GM18498 (cell line): Measurements from ENCODE around the gene UPF1.
"Not testable (repeated sequence)": the region's sequence is repeated elsewhere in the genome, so short reads cannot be mapped to it uniquely, and the experiment has no call there.

ENCODE experiments used
- ATAC-seq: cut with Tn5 transposase; IDR thresholded peaks from one replicate; pipeline ENCODE4 v1.9.1; 2021; ENCODE audit warnings: mild to moderate bottlenecking, moderate library complexity; ENCODE audit not compliant: unreplicated experiment

The UPF1 gene

DNA sequence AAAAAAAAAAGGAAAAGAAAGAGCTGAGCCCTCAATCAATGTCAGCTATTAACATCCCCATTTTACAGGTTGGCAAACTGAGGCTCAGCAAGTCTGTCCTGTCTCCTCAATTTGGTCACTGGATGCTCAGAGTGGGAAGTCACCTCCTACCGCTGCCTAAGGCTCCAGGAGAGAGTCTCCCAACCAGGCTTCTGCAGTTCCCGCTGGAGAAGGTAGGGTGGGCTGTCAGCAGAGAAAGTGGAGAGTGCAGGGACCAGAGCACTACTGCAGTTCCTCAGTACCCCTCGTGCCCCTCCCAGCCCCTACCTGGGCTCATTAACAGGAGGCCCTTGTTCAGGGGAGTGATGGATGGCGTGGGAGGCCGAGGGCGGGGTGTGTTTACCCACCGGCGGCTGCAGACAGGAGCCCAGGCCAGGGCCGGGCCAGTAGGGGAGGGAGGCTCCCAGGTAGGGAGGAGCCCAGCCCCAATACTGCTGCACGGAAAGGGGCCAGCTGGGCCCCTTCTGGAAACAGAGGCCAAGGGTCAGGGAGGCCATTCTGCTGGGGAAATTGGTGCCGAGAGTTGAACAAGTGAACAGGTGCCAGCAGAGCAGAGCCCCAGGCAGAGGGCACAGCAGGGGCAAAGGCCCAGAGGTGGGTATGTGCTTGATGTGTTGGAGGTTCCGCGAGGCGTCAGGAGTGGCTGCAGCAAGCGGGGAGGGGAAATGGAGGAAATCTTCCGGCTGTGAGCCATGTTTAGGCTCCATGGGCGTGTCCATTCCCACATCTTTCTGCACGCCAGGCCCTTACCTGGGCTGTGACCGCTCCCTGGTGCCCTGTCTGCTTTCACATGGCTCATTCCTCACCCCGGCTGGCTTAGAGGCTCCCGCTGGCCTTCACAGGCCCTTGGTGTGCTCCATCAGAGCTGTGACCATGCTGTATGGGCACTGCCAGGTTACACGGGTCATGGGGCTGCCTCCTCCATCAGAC is 33.1 kb upstream of the UPF1 start:
- no peak for ATAC-seq

DNA sequence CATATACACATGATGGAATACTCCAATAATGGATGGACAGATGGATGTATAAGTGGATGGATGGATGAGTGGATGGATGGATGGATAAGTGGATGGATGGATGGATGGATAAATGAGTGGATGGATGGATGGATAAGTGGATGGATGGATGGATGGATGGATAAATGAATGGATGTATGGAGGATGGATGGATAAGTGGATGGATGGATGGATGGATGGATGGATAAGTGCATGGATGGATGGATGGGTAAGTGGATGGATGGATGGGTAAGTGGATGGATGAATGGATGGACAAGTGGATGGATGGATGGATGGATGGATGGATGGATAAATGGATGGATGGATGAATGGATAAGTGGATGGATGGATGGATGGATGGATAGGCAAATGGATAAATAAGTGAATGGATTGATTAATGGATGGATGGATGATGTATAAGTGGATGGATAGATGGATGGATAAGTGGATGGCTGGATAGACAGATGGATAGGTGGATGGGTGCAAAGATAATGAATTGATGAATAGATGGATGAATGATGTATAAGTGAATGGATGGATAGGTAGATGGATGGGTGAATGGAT is 32.3 kb upstream of the UPF1 start:
- no peak for ATAC-seq

DNA sequence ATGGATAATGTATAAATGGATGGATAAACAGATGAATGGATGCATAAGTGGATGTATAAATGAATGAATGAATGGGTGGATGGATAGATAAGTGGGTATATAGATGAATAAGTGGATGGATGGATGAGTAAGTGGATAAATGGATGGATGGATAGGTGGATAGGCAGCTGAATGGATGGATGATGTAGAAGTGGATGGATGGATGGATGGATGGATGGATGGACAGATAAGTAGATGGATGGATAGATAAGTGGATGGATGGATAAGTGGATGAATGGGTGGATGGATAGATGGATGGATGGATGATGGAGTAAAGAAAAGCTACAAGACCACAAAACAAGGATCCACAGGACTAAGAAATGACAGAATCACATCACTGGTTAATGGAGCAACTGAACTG is 31.7 kb upstream of the UPF1 start:
- no peak for ATAC-seq

DNA sequence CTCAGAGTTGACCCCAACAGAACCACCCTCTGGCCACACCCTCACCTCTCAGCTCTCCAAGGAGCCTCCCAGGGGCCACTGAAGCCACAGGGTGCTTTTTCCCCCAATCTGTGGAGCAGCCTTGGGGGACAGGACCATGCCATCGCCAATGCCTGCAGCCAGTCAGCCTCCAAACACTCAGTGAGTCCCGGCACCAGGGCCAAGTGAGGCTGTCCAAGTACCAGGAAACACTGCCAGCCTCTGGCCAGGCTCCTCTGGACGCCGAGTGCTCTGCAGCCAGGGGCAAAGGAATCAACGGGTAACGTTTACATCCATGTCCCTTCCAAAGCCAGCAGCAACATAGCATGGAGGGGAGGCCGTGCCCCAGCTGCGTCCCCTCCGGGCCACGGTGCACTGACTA is 31.1 kb upstream of the UPF1 start:
- no peak for ATAC-seq

DNA sequence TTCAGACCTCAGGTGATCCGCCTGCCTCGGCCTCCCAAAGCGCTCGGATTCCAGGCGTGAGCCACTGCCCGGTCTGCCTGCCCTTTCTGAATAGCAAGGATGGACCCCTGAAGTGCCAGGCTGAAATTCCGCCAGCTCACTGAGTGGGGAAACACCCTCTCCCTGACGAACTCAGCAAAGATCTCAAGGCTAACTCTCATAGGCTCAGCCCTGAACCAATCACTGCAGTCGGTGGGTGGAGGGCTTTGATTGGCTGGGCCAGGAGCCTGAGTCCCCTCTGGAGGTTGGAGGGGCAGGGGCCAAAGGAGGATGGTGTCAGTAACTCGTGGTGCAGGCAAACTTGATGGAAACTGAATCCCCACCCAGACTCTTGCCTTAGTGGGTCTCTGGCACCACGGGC is 29.4 kb upstream of the UPF1 start:
- ATAC-seq, result no peak

DNA sequence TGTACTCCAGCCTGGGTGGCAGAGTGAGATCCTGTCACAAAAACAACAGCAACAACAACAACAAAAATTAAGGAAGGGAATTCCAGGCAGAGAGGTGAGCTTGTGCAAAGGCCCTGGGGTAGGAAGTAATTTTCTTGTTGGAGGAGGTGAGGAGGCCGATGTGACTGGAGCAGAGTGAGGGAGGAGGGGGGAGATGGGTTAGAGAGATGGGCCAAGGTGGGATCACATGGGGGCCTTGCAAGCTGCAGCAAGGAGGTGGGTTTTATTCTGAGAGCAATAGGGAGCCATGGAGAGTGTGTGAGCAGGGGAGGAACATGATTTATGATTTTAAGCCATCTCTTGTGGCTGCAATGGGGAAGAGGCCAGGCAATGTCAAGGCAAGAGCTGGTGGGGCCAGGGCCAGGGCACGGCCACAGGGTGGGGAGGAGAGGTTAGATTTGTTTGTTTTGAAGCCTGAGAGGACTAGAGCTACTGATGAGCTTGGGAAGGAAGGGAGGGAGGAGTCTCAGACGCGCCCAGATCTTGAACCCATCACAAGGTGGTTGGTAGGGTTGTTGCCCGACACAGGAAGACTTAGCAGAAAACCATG is 28.1 kb upstream of the UPF1 start:
- ATAC-seq, result no peak

DNA sequence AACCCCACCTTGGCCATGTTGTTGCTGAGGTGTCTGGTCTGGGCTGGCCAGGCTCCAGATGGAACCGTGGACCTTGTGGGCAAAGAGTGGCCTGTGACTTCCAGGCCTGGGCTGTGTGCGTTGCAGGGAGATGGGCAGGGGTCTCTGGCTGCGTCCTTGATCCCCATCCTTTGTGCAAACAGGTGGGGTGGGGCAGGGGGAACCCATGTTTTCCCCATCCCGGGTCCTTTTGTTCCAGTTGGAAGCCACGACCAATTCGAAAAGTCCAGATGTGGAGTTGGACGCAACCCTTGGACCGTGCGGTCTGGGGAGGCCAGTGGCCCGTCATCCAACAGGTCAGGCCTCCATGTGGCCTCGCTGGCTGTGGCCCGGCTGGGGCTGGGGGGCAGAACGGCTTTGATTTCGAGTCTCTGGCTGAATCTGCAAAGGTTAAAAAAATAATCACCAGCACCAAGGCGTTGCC is 27.6 kb upstream of the UPF1 start:
- ATAC-seq, result no peak

DNA sequence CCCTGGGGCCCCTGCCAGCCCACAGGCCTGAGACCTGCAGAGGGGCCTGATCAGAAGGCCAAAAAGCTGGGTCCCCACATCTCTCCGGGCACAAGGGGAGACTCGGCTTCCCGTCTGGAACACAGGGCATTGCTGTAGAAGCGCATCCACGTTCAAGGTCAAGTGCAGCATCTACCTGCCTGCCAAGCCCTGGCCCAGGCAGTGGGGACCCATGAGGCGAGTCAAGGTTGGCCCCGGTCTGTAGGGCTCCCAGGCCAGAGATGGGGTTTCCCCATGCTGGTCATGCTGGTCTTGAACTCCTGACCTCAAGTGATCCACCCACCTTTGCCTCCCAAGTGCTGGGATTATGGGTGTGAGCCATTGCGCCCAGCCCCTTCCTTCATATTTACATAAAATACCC is 27.1 kb upstream of the UPF1 start:
- no peak for ATAC-seq

DNA sequence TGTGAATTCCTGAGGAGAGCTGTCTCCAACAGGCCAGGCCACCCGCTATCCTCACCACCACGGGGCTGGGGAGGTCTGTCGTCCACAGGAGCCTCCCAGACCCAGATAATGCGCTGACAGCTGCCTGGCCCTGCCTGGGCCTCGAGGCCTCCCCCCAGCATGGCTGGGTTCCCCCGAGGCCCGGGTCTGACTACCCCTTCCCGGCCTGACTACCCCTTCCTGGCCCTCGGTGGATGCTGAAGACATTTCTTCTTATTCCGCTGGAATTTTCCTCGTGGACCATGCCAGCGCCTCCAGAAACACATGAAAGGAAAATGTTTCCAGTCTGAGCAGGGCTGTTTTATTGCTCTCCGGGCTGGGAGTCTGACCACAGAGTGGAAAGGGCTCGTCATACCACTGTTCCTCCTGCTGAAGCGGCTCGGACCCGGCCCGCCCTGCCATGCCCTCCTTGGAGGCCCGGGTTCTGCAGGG is 23.9 kb upstream of the UPF1 start:
- no peak for ATAC-seq

DNA sequence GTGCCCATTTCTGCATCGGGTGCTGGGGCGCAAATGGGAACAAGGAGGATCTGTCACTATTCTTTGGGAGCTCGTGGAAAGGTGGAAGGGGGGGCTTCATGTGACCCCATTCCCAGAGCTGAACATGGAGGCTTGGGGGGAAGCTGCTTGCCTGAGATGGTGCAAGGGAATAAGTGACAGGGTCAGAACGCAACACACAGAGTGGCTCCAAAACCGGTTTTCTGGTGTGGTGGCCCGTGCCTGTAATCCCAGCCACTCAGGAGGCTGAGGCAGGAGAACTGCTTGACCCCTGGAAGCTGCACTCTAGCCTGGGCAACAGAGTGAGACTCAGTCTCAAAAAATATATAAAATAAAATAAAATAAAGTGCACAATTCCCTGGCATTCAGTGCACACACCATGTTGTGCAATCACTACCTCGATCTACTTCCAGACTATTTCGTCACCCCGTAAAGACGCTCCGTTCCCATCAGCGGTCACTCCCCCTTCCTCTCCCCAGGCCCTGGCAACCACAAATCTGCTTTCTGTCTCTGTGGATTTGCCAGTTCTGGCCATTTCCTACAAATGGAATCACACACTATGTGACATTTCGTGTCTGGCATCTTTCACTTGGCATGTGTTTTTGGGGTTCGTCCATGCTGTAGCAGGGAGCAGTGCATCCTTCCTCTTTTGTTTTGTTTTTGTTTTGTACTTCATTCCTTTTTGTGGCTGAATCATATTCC is 22.4 kb upstream of the UPF1 start:
- ATAC-seq, result no peak

DNA sequence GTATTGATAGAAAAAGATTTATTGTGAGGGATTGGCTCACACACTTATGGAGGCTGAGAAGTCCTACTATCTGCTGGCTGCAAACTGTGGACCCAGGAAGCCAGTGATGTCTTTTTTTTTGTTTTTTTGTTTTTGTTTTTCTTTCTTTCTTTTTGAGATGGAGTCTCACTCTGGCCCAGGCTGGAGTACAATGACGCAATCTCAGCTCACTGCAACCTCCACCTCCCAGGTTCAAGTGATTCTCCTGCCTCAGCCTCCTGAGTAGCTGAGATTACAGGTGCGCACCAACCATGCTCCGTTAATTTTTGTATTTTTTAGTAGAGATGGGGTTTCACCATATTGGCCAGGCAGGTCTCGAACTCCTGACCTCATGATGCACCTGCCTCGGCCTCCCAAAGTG is 20.1 kb upstream of the UPF1 start:
- not testable (repeated sequence) for ATAC-seq

DNA sequence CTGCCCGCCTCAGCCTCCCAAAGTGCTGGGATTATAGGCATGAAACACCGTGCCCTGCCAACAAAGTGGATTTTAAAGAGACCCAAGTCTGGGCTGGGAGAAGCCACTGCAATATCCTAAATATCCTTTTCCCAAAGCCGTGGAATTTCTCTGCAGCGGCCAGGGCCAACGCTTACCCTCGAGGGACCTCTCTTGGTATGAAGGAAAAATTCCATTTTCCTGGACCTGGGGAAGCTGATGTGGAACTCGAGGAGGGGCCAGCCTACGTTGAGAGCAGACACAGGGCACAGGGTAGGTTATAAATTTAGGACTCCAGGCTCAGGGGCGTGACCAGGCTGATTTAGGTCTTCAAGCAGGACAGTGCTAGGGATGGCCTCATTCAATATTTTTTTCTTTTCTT is 17.7 kb upstream of the UPF1 start:
- no peak for ATAC-seq

DNA sequence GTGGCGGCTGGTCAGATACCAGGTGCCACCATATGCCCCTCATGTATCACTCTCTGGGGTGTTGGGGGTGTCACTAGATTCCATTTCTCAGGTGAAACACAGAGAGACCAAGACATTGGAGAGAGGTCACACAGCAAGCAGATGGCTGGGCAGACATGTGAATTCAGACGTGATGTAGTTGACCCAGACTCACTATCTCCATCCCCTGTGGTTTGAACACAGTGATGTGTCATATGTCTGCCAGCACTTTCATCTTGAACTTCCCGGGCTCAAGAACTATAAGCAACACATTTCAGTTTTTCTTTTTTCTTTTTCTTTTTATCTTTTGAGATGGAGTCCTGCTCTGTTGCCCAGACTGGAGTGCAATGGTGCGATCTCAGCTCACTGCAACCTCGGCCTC is 16.1 kb upstream of the UPF1 start:
- ATAC-seq, result no peak

DNA sequence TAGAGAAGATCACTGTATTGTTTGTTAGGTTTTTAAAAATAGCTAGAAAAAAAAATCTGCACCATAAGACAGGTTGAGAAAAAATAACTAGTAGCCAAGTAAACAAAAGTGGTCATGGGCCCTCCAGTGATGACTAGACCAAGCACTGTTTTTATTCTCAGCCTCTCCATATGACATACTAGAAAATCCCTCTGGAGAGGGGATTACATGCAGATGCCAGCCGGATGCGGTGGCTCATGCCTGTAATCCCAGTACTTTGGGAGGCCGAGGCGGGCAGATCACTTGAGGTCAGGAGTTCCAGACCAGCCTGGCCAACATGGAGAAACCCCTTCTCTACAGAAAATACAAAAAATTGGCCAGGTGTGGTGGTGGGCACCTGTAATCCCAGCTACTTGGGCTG is 15.1 kb upstream of the UPF1 start:
- ATAC-seq, result not testable (repeated sequence)

DNA sequence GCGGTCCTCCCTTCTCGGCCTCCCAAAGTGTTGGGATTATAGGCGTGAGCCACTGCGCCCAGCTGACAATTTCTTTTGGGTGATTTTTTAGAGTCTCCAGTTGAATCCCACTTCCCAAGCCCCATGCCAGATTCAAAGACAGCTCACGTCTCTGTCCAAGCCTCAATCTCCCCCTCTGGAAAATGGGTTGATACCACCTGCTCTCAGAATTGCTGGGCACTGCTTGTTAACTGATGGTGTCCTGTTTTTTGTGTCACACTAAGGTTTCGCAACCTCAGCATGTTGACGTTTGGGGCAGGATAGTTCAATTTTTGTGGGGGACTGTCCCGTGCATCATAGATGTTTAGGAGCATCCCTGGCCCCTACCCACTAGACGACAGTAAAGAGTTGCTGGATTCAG is 14.2 kb upstream of the UPF1 start:
- no peak for ATAC-seq

DNA sequence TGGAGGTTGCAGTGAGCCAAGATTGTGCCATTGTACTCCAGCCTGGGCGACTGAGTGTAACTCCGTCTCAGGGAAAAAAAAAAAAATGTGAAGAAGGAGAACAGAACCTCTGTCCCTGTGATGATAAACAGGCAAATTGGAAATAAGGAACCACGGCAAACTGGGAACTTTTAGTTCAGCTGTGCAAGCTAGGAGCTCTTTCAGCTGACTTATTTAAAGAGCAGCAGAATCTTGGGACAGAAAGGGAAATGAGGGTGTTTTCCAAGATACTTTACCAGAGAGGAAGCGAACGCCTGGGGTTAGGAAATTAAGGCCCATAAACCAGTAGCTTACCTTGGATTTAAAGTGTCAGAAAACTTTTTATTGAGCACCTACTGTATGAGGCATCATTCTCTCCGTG is 3.0 kb upstream of the UPF1 start:
- ATAC-seq, result no peak

DNA sequence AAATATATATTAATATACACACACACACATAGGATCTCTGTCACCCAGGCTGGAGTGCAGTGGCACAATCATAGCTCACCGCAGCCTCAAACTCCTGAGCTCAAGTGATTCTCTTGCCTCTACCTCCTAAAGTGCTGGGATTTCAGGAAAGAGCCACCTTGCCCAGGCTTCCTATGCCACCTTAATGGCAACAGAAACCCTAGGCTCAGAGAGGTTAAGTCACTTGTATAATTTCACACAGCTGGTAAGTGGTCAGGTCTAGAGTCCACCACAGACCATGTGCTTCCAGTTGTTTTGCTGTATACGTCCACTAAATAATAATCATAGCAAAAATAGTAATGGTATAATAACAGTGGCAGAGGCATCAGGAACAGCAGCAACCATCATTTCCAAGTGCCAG is 1.3 kb upstream of the UPF1 start:
- no peak for ATAC-seq

DNA sequence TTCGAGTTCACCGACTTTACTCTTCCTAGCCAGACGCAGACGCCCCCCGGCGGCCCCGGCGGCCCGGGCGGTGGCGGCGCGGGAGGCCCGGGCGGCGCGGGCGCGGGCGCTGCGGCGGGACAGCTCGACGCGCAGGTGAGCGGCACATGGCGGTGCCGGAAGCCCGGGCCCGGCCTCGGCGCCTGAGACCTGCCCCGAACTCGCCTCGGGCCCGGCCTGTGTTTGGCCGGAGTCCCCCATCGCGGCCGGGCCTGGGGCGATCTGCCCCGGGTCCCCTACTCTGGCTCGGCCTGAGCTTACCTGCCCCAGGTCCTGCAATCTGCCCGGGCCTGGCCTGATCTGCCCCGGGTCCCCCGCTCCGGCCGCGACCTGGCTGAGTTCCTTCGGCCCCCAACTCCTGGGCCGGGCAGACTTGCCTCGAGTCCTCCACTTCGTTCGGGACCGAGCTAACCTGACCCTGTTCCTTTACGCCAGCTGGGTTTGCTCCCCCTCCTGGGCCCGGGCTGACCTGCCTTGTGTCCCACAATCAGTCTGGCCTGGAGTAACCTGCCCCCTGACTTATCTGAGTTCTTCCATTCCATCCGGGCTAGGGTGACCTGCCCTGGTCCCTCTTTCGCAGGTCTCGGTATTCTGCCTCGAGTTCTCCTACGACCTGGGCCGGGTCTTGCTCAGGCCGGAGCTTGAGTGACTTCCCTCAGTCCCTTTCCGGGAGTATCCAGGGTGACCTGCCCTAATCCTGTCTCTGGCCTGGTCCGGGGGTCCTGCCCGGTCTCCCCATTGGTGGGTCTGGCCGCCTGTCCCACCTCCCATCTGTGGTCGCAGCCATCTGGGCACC is 764 bp downstream of the UPF1 start:
- peak; percentile 39 for ATAC-seq

DNA sequence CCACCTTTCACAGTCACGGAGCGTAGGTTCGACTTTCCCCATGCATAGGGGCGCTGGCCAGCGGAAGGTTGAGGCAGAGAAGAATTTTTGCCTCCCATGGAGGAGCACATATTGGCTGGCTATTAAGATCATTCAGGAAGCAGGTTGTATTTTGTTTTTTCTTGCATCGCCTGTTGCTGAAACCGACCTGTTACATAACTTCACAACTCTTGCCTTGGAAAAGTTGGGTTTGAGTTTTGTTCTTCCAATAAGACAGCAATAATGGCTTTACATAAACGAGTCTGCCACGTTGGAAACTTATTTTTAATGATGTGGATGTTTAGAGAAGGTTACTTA is 1.4 kb downstream of the UPF1 start:
- ATAC-seq, result no peak

DNA sequence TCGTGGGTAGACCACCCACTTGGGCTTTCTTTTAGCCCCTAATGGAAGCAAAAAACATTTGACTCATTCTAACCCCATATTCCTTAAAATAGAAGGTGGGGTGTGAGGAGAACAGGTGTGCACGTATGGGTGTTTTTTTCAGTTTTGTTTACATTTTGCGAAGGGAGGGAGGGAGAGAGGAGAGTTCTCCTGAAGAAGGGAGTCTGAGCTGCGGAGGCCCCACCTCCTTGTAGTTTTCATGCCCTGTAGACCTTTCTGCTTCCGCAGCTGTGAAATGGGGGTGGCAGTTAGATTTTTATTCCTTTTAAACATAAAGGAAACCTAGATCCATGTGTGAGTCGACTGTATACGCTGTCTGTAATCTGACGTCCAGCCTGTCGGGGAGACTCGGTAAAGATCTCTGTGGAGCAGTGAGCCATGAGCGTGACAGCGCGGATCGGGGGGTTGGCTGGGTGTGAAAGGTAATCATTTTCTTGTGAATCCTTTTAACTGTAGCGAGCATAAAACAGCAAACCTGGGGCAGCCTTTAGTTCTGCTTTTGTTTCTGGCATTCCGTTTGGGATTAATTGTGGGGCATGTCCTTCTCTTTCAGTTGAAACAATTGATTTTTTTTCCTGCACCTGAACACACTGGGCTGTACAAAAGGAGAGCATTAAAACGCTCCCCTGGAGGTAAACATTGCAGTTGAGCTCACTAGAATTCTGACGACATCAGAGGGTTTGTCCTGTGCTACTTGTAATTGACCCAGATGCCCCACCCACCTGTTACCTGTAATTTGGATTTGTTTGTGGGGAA is 2.3 kb downstream of the UPF1 start:
- ATAC-seq, result no peak
